M059J (cell line): ENCODE measurements around the gene CD99L2. TPM values are rescaled to one million over a fixed set of nuclear protein-coding genes. Genes with fewer than 3 reads are reported as not detected.

Source experiments
- DNase-seq: peaks from one replicate; pipeline ENCODE4 v3.0.0-alpha.2; 2012; ENCODE audit warnings: low read depth
- total RNA-seq: library from RNA; depleted of rRNA; stranded (reverse); fragments of >200 nt; shearing (Covaris generic); gene quantifications from 2 replicates; pipeline ENCODE4 v1.2.3, GENCODE V29; 2014; rRNA removed

Gene CD99L2
- total RNA-seq: 73.6 and 91.4 TPM in 2 replicates

- DNase-seq: peak; percentile 91
These were observed at the start of gene CD99L2 for GRCh38 chrX:150898343-150899190. Gene CD99L2, minus strand, starts transcription at chrX:150898668. Its CDS starts 80 bp downstream, at chrX:150898588.

GRCh38 chrX:150944233-150944632 lies 45.8 kb upstream of the CD99L2 start:
- no peak for DNase-seq

- DNase-seq: no peak
These were observed 44.6 kb upstream of the CD99L2 start for GRCh38 chrX:150942942-150943594.

- no peak for DNase-seq
These were observed 43.1 kb upstream of the CD99L2 start for GRCh38 chrX:150941580-150941979.

- DNase-seq: no peak
These were observed 42.5 kb upstream of the CD99L2 start for GRCh38 chrX:150940844-150941495.

GRCh38 chrX:150936556-150936955 lies 38.1 kb upstream of the CD99L2 start:
- no peak for DNase-seq

GRCh38 chrX:150935467-150935866 lies 37.0 kb upstream of the CD99L2 start:
- peak; percentile 69 for DNase-seq

GRCh38 chrX:150934453-150934852 lies 36.0 kb upstream of the CD99L2 start:
- DNase-seq: peak; percentile 80

GRCh38 chrX:150933945-150934350 lies 35.5 kb upstream of the CD99L2 start:
- DNase-seq: peak; percentile 10

- no peak for DNase-seq
These were observed 30.6 kb upstream of the CD99L2 start for GRCh38 chrX:150929058-150929457.

GRCh38 chrX:150926791-150927190 lies 28.3 kb upstream of the CD99L2 start:
- DNase-seq: no peak

GRCh38 chrX:150926304-150926703 lies 27.8 kb upstream of the CD99L2 start:
- DNase-seq: no peak

- no peak for DNase-seq
These were observed 20.9 kb upstream of the CD99L2 start for GRCh38 chrX:150919401-150919800.

GRCh38 chrX:150913511-150913910 lies 15.0 kb upstream of the CD99L2 start:
- DNase-seq: peak; percentile 23

GRCh38 chrX:150907474-150907873 lies 9.0 kb upstream of the CD99L2 start:
- no peak for DNase-seq

- no peak for DNase-seq
These were observed 8.2 kb upstream of the CD99L2 start for GRCh38 chrX:150906694-150907093.

- no peak for DNase-seq
These were observed 6.8 kb upstream of the CD99L2 start for GRCh38 chrX:150905293-150905692.

GRCh38 chrX:150903110-150903508 lies 4.6 kb upstream of the CD99L2 start:
- no peak for DNase-seq

- no peak for DNase-seq
These were observed 4.1 kb upstream of the CD99L2 start for GRCh38 chrX:150902434-150903109.

- DNase-seq: peak; percentile 56
These were observed 806 bp upstream of the CD99L2 start for GRCh38 chrX:150899191-150899757.
